Measurements from ENCODE around the gene CLRN1.

- TF ChIP-seq CTCF (IDR thresholded peaks at IDR 0.05), result no peak
- no peak for TF ChIP-seq POLR2A (IDR thresholded peaks at IDR 0.05)
Observed at GRCh38 chr3:150928234-150928633, 44.3 kb downstream of the CLRN1 start.
